HepG2 (cell line): ENCODE data around the gene TMEM61.
"Not testable (repeated sequence)": the region's sequence is repeated elsewhere in the genome, so short reads cannot be mapped to it uniquely, and the experiment has no call there.

ENCODE experiments used
- CTCF ChIP-seq: sonication (generic); formaldehyde crosslinking; IDR thresholded peaks from 2 replicates; pipeline ENCODE4 v1.5.0; 2020; ENCODE audit warnings: mild to moderate bottlenecking, missing genetic modification reagents, moderate library complexity
- DDIT3 ChIP-seq: sonication (generic); formaldehyde crosslinking; IDR thresholded peaks from 2 replicates; pipeline ENCODE4 v1.4.0; 2020; ENCODE audit warnings: mild to moderate bottlenecking, missing genetic modification reagents
- EHMT2 ChIP-seq: fragments of 200-600 bp; sonication (generic); IDR thresholded peaks from 2 replicates; pipeline ENCODE4 v1.7.0; 2017; ENCODE audit warnings: antibody characterized with exemption, low read depth, low read length, borderline replicate concordance
- EZH2 ChIP-seq: conservative IDR thresholded peaks from 2 replicates; pipeline ENCODE4 v1.6.1; 2012; ENCODE audit warnings: mild to moderate bottlenecking, low read depth, low read length, moderate library complexity
- GTF3A ChIP-seq: sonication (generic); formaldehyde crosslinking; conservative IDR thresholded peaks from 2 replicates; pipeline ENCODE4 v1.4.0; 2020; ENCODE audit warnings: mild to moderate bottlenecking, missing genetic modification reagents
- NR2F6 ChIP-seq, 2 experiments: IDR thresholded peaks; 2 replicates each; pipeline ENCODE4 v1.6.1; 2016; ENCODE audit warnings: antibody characterized with exemption in 1 of 2, mild to moderate bottlenecking in 1 of 2
- POLR2A ChIP-seq, 2 experiments: IDR thresholded peaks; 2 replicates each; pipeline ENCODE4 v1.6.1; 2011; ENCODE audit warnings: low read depth in 2 of 2, low read length in 2 of 2, mild to moderate bottlenecking in 1 of 2, moderate library complexity in 1 of 2; ENCODE audit not compliant: insufficient read depth in 1 of 2
- UBTF ChIP-seq: sonication (generic); formaldehyde crosslinking; IDR thresholded peaks from 2 replicates; pipeline ENCODE4 v1.4.0; 2020; ENCODE audit warnings: mild to moderate bottlenecking, missing genetic modification reagents
- ZNF124 ChIP-seq: sonication (generic); formaldehyde crosslinking; IDR thresholded peaks from 2 replicates; pipeline ENCODE4 v1.4.0; 2020; ENCODE audit warnings: missing genetic modification reagents
- ZNF569 ChIP-seq: sonication (generic); formaldehyde crosslinking; IDR thresholded peaks from 2 replicates; pipeline ENCODE4 v1.5.0; 2020; ENCODE audit warnings: mild to moderate bottlenecking, missing genetic modification reagents, moderate library complexity, borderline replicate concordance
- ZNF639 ChIP-seq: conservative IDR thresholded peaks from 2 replicates; pipeline ENCODE4 v1.6.1; 2018; ENCODE audit warnings: missing genetic modification reagents

- not testable (repeated sequence) for TF ChIP-seq ZNF124; DDIT3 (CRISPR knock-in tag); CTCF (CRISPR knock-in tag); ZNF569 (CRISPR knock-in tag); POLR2A (IDR thresholded peaks at IDR 0.05; ENCODE audit: insufficient read depth in 1 of 2, low read depth in 2 of 2, low read length in 2 of 2); NR2F6 (IDR thresholded peaks at IDR 0.05); NR2F6 (CRISPR knock-in tag; IDR thresholded peaks at IDR 0.05); ZNF639; GTF3A; EZH2; UBTF; EHMT2
Observed at GRCh38 chr1:55031098-55031497, 50.7 kb downstream of the TMEM61 start.
